COLO668 (cell line): Measurements from ENCODE around the gene LAMA2.

Source experiments
- DNase-seq: peaks from one replicate; lab custom pipeline; 2025; ENCODE audit not compliant: unreplicated experiment; lab: John Stamatoyannopoulos, UW

LAMA2 gene

GRCh38 chr6:129552413-129552812 is 669.5 kb downstream of the LAMA2 start:
- no peak for DNase-seq

- DNase-seq: no peak
Measured at GRCh38 chr6:129555206-129555832, 672.4 kb downstream of the LAMA2 start.

DNA sequence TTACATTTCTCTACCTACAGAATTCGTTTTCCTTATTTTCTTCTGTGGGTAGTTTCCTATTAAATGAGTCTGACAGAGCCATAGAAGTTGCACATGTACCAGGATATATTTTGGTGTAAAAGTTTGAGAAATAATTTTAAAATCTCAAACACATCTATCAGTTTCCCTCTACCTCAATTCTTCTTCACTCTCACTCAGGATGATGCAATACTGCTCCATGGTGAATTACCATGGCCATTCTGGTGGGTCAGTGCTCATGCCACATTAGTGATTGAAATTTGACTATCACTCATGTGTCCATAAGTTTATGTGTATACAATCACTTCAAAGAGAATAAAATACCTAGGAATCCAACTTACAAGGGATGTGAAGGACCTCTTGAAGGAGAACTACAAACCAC is 675.3 kb downstream of the LAMA2 start:
- DNase-seq: no peak

DNA sequence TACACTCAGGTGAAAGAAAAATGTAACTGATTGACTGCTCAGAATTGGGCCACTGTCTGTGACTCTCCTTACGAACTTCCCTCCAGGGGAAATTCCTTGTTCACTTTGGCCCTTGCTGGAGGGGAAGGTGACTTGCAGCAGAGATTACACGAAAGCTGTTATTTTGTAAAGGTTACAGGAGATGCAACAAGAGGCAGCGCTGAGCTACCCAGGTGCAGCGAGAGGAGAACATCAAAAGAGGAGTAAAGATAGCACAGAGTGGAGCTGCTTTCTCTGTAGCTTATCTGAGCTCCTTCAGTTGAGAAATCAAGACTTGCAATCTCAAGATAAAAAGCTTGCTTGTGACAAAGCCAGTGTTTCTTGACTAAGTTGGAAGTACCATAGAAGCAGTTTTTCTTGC is 682.4 kb downstream of the LAMA2 start:
- DNase-seq: no peak

- DNase-seq: no peak
Measured at GRCh38 chr6:129565811-129566210, 682.9 kb downstream of the LAMA2 start.
